Prostate gland (tissue), 2 donors: Measurements from ENCODE around the gene CLK4. TPM values are rescaled to one million over a fixed set of nuclear protein-coding genes. Genes with fewer than 3 reads are reported as not detected.

Source experiments
- DNase-seq: peaks from one replicate; pipeline ENCODE4 v3.0.0-alpha.2; 2019; ENCODE audit warnings: low spot score
- H3K27ac ChIP-seq, 2 donors: fragments of 200-600 bp; sonication (generic); 2 replicates each; pipeline ENCODE4 v1.5.1; 2017 to 2019
- H3K27me3 ChIP-seq: fragments of 200-600 bp; sonication (generic); replicated peaks from 2 replicates; pipeline ENCODE4 v1.5.1; 2019; ENCODE audit not compliant: insufficient read depth
- H3K36me3 ChIP-seq, 2 donors: fragments of 200-600 bp; sonication (generic); 1 replicate in 1 of 2; 2 replicates in 1 of 2; pipeline versions ENCODE4 v1.5.1 to v1.8.1; 2017 to 2019
- H3K4me1 ChIP-seq: fragments of 200-600 bp; sonication (generic); replicated peaks from 2 replicates; pipeline ENCODE4 v1.5.1; 2019
- H3K4me3 ChIP-seq, 2 donors: fragments of 200-600 bp; sonication (generic); 2 replicates each; pipeline ENCODE4 v1.5.1; 2017 to 2019
- H3K9me3 ChIP-seq: fragments of 200-600 bp; sonication (generic); 2 replicates; pipeline ENCODE4 v1.5.1; 2017
- CTCF ChIP-seq, 4 experiments: fragments of 200-600 bp in 2 of 4; fragments of 450-650 bp in 2 of 4; sonication (generic) in 2 of 4; IDR thresholded peaks; 1 replicate in 3 of 4; 2 replicates in 1 of 4; pipeline ENCODE4 v1.5.1; 2016 to 2019; ENCODE audit warnings: antibody characterized with exemption in 4 of 4, mild to moderate bottlenecking in 2 of 4, moderate library complexity in 2 of 4
- POLR2A ChIP-seq: fragments of 450-650 bp; IDR thresholded peaks from one replicate; pipeline ENCODE4 v1.6.1; 2016; ENCODE audit warnings: antibody characterized with exemption, mild to moderate bottlenecking
- POLR2AphosphoS5 ChIP-seq: sonication (generic); formaldehyde crosslinking; IDR thresholded peaks from one replicate; pipeline ENCODE4 v1.6.1; 2017; ENCODE audit warnings: antibody characterized with exemption
- whole genome bisulfite sequencing: methylation state at CpG from one replicate; pipeline ENCODE4 v1.1.5; 2018; 5-methylcytosine and 5-hydroxymethylcytosine counted together
- intact Hi-C: fragments of 100-400 bp; cut with DNase I; formaldehyde crosslinking; loops from one replicate; pipeline ENCODE4 v1.14.2; 2022
- total RNA-seq, 2 donors: library from RNA; depleted of rRNA; stranded (reverse); fragments of >200 nt; gene quantifications; one replicate each; pipeline ENCODE4 v1.1.0, GENCODE V29; 2016

CLK4 gene
- total RNA-seq, 2 donors from 2014 or later: 26.7 to 39.0 TPM

DNA sequence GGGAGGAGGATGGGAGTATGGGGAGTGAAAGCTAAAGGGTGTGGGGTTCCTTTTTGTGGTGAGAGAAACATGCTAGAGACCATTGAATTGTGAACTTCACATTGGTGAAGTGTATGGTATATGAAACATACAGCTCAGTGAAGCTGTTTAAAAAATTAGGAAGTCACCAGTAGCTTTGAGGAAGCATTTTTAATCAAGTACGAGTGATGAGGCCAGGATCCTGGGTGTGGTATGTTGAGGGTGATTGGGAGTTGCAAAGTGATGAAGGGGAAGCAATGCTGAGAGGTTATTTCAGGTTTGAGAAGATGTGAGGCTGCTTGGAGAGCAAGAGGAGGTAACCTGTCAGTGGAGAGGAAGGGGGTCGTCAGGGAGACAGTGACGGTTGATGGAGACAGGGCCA is 22.7 kb upstream of the CLK4 start:
- Histone ChIP-seq H3K27ac (no peak overlapping the region), H3K4me1 (no peaks in the 10 kb centered on the region), H3K4me3 (no peak overlapping the region), H3K36me3 (no peaks in the 10 kb centered on the region), H3K27me3 (no peaks in the 10 kb centered on the region), H3K9me3 (no peaks in the 10 kb centered on the region)
- intact Hi-C loops: no loop called here
- TF ChIP-seq POLR2AphosphoS5 (no peak), POLR2A (no peak), CTCF (IDR thresholded peaks at IDR 0.05) (no peak)
- DNase-seq: no peak
- WGBS: 69% methylated on average over 3 of the region's 3 CpGs

- 62% methylated on average over 7 of the region's 7 CpGs for WGBS
- Histone ChIP-seq H3K27me3 (no peaks in the 10 kb centered on the region), H3K4me3 (no peak overlapping the region), H3K27ac (no peak overlapping the region), H3K4me1 (no peaks in the 10 kb centered on the region), H3K9me3 (no peaks in the 10 kb centered on the region), H3K36me3 (no peaks in the 10 kb centered on the region)
- intact Hi-C loops: no loop called here
- no peak for DNase-seq
- no peak for TF ChIP-seq POLR2AphosphoS5
- no peak for TF ChIP-seq CTCF (IDR thresholded peaks at IDR 0.05)
- TF ChIP-seq POLR2A: no peak
Observed at GRCh38 chr5:178644826-178645545, 18.1 kb upstream of the CLK4 start.

- Histone ChIP-seq H3K27ac (no peak overlapping the region), H3K36me3 (no peaks in the 10 kb centered on the region), H3K27me3 (no peaks in the 10 kb centered on the region), H3K4me3 (no peak overlapping the region), H3K9me3 (no peaks in the 10 kb centered on the region), H3K4me1 (no peaks in the 10 kb centered on the region)
- intact Hi-C loops: no loop called here
- TF ChIP-seq CTCF (IDR thresholded peaks at IDR 0.05) (no peak), POLR2A (no peak), POLR2AphosphoS5 (no peak)
- DNase-seq: no peak
- 63% methylated on average over 1 of the region's 1 CpG for WGBS
Observed at GRCh38 chr5:178642351-178642909, 15.6 kb upstream of the CLK4 start.

GRCh38 chr5:178641711-178642110 is 14.9 kb upstream of the CLK4 start:
- DNase-seq: no peak
- no peak for TF ChIP-seq POLR2AphosphoS5
- no peak for TF ChIP-seq CTCF (IDR thresholded peaks at IDR 0.05)
- no peak for TF ChIP-seq POLR2A
- no peak overlapping the region for H3K4me3 ChIP-seq
- intact Hi-C loops: no loop called here
- H3K36me3 ChIP-seq: no peaks in the 10 kb centered on the region
- no peaks in the 10 kb centered on the region for H3K4me1 ChIP-seq
- 74% methylated on average over 9 of the region's 9 CpGs for WGBS
- H3K27ac ChIP-seq: no peak overlapping the region
- H3K27me3 ChIP-seq: no peaks in the 10 kb centered on the region
- H3K9me3 ChIP-seq: no peaks in the 10 kb centered on the region
